ENCODE measurements around the gene BNIP2.
"Not testable (repeated sequence)": the region's sequence is repeated elsewhere in the genome, so short reads cannot be mapped to it uniquely, and the experiment has no call there.

Gene BNIP2

DNA sequence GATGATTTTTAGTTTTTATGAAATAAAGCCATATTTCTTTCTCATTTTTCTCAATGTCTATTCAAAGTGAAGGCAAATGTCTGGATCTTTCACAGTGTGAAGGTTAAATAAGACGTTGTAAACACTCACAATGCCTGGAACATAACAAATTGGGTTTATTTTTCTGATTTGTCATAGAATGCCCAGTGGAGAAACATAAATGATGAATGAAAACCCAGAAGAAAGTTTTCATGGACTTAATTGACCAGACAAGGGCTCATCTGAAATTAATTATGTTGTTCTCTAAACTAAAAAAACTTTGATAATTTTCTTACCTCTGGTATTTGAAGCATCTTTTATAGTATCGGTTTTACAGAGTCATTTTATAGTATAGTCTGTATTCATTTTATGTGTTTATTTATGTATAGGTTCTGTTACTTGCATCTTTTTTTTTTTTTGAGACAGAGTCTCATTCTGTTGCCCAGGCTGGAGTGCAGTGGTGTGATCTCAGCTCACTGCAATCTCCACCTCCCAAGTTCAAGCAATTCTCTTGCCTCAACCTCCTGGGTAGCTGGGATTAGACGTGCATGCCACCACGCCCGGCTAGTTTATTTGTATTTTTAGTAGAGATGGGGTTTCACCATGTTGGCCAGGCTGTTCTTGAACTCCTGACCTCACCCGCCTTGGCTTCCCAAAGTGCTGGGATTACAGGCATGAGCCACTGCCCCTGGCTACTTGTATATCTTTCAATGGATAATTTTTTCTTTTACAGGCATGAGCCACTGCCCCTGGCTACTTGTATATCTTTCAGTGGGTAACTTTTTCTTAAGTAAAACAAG is 15.1 kb upstream of the BNIP2 start:
- no peak for TF ChIP-seq TAF1 (IDR thresholded peaks at IDR 0.05; ENCODE audit: borderline replicate concordance, low read depth, low read length)
- no peak for TF ChIP-seq POLR2A (IDR thresholded peaks at IDR 0.05; ENCODE audit: low read depth, low read length)
- TF ChIP-seq POLR2AphosphoS5 (IDR thresholded peaks at IDR 0.05; ENCODE audit: low read depth, low read length), result no peak
- no peak for FAIRE-seq
- no peak for DNase-seq (ENCODE audit: insufficient read length)

DNA sequence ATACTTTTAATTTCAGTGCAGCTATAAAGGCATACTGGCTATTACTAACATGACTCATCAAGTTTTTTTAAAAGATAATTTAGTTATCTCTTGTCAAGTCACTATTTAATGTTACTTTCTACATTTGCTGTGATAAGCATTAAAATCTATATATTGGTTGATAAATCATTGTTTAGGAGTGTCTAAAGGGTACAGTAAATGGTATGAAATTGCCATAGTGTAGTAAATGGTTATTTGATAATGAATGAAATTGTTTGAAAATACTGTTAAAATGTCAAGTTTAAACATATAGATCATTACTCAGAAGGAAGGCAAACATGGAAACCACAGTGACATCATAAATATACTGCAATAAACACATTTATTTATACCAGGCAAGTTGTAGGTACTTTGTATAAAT is 13.2 kb upstream of the BNIP2 start:
- DNase-seq (ENCODE audit: insufficient read length), result no peak
- TF ChIP-seq POLR2A (IDR thresholded peaks at IDR 0.05; ENCODE audit: low read depth, low read length) (no peak), POLR2AphosphoS5 (IDR thresholded peaks at IDR 0.05; ENCODE audit: low read depth, low read length) (no peak), TAF1 (IDR thresholded peaks at IDR 0.05; ENCODE audit: borderline replicate concordance, low read depth, low read length) (no peak)
- FAIRE-seq, result no peak

DNA sequence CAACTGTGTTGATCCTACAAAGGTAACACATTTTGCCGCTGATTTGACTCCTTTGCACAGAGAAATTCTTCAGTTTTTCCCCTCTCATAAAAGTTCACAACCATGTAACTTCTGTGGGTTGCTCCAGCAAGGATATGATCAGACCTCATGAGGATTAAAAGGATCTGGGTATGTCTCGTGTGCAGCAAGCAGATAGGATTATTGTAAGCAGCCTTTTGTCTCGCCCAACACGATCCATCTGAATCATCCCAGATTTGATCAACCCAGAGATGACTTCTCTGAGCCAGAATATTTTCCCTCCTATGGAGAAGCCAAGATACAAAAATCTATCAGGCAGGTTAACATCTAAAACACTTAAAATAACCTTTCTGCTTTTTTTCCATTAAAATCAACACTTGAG is 12.8 kb upstream of the BNIP2 start:
- no peak for TF ChIP-seq TAF1 (IDR thresholded peaks at IDR 0.05; ENCODE audit: borderline replicate concordance, low read depth, low read length)
- no peak for TF ChIP-seq POLR2AphosphoS5 (IDR thresholded peaks at IDR 0.05; ENCODE audit: low read depth, low read length)
- no peak for TF ChIP-seq POLR2A (IDR thresholded peaks at IDR 0.05; ENCODE audit: low read depth, low read length)
- DNase-seq (ENCODE audit: insufficient read length), result no peak
- FAIRE-seq, result no peak

DNA sequence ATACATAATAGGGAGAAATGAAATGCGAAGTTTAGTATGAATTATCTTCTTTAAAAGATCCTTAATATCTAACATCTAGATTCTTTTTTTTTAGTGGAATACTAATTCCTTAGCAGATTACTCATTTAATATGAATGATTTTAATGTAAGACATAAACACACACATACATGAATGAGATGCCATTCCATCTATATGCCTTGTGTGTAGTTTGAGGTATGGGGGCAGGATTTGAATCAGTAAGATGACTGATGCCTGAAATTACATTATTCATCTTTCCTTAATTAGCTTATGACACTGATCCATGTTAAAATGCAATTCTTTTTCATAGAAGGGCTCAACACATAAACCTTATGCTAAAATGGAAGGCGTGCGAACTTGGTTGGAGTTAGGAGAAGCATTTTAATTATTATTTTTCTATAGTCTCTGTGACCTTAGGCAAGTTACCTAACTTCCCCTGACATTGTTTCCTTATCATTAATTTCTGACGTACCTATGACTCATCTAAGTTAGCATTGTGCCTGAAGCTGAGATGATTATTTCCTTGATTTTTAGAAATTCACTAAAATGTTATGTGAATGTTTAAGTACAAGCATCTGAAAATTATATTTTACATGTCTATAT is 10.8 kb upstream of the BNIP2 start:
- DNase-seq (ENCODE audit: insufficient read length) (no peak), FAIRE-seq (no peak)
- TF ChIP-seq POLR2AphosphoS5 (IDR thresholded peaks at IDR 0.05; ENCODE audit: low read depth, low read length) (no peak), TAF1 (IDR thresholded peaks at IDR 0.05; ENCODE audit: borderline replicate concordance, low read depth, low read length) (no peak), POLR2A (IDR thresholded peaks at IDR 0.05; ENCODE audit: low read depth, low read length) (no peak)

DNA sequence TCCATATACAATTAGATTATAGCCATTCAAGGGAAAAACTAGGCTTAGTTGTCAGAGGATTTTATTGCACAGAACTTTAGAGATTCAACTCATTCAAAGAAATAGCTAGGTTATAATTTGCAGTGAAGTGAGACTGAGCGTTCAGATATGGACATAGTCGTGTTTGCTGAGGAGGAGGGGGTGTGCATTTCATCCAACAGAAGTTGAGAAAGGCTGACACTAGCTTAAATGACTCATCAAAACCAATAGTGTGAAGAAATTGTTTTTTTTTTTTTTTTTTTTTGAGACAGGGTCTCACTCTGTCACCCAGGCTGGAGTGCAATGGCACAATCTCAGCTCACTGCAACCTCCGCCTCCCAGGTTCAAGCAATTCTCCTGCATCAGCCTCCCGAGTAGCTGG is 8.9 kb upstream of the BNIP2 start:
- FAIRE-seq; DNase-seq (ENCODE audit: insufficient read length): not testable (repeated sequence)

DNA sequence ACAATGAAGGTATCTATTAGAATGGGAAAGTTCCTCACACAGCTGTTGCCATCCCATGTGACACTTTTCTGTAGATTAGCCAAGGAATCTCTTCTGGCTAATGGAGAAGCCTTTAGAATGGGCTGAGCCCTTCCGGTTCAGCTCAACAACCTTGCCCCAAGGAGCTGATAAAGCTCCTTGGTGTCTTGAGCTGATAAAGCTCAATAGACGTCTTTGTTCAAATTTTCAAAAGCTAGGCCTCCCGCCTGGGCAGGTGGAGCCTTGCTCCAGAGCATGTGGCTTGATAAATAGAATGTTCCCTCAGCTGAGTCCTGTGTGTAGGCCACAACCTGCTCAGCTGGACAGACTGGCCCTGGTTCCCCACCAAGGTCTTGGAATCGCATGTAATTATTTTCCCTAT is 7.2 kb upstream of the BNIP2 start:
- FAIRE-seq (no peak), DNase-seq (ENCODE audit: insufficient read length) (no peak)
- TF ChIP-seq POLR2A (IDR thresholded peaks at IDR 0.05; ENCODE audit: low read depth, low read length) (no peak), TAF1 (IDR thresholded peaks at IDR 0.05; ENCODE audit: borderline replicate concordance, low read depth, low read length) (no peak), POLR2AphosphoS5 (IDR thresholded peaks at IDR 0.05; ENCODE audit: low read depth, low read length) (no peak)

DNA sequence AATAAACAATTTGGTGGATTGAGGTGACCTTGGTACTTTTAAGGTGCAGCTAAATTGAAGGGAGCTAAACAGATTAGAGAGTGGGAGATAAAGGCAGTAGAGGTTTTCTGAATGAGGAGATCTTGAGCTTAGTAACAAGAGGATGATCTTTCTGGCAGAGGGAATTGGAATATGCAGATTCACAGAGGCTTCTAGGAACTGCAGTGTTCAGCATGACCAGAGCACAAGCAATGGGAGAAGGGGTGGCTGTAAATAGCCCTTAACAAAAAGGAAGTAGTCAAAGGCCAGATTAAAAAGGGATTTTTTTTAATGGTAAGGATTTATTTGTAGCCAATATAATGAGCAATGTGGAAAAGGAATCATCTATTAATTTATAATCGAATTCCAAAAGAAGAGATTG is 5.7 kb upstream of the BNIP2 start:
- no peak for DNase-seq (ENCODE audit: insufficient read length)
- TF ChIP-seq POLR2A (IDR thresholded peaks at IDR 0.05; ENCODE audit: low read depth, low read length), result no peak
- no peak for TF ChIP-seq POLR2AphosphoS5 (IDR thresholded peaks at IDR 0.05; ENCODE audit: low read depth, low read length)
- TF ChIP-seq TAF1 (IDR thresholded peaks at IDR 0.05; ENCODE audit: borderline replicate concordance, low read depth, low read length), result no peak
- no peak for FAIRE-seq

DNA sequence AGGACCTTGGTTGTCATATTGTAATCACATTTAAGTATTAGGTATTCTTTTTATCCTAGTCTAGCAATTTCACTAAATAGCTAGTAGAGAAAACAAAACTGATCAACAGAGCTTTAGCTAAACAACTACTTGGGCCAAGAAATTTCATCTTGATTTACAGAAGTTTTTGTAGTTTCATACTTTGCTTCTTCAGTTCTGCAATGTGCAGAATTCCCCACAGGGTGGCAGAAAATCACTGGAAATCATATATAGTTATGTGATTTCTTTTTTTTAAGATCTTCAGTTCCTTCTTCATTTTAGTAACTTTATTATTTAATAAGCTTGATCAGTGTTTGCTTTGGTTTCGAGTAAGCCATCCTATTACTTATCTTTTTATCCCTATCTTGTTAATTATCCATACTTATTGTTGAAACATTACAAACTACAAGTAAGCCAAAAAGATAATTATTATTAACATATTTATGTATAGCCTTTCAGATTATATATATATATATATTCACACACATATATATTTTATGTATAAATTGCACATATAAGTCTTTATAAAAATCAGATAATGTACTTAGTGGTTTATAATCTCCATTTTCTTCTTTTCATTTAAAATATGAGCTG is 2.2 kb upstream of the BNIP2 start:
- FAIRE-seq, result no peak
- TF ChIP-seq POLR2A (IDR thresholded peaks at IDR 0.05; ENCODE audit: low read depth, low read length) (no peak), POLR2AphosphoS5 (IDR thresholded peaks at IDR 0.05; ENCODE audit: low read depth, low read length) (no peak), TAF1 (IDR thresholded peaks at IDR 0.05; ENCODE audit: borderline replicate concordance, low read depth, low read length) (no peak)

DNA sequence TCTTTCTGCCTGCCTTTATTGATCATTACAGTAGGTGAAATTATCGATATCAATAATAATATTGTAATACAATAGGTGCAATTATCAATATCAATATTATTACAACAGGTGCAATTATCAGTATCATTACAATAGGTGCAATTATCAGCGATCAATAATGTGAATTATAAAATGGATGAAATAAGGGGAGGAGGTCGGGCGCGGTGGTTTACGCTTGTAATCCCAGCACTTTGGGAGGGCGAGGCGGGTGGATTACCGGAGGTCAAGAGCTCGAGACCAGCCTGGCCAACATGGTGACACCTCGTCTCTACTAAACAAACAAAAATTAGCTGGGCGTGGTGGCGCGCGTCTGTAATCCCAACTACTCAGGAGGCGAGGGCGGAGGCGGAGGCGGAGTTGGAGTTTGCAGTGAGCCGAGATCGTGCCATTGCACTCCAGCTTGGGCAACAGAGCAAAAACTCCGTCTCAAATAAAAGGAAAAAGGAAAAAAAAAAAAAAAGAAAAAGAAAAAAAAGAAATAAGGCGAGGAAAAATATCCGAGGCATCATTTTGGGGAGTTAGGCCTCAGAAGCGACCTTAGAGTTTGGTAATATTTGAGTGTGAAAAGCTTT is 611 bp upstream of the BNIP2 start:
- no peak for DNase-seq (ENCODE audit: insufficient read length)
- FAIRE-seq, result no peak
- TF ChIP-seq POLR2A (IDR thresholded peaks at IDR 0.05; ENCODE audit: low read depth, low read length) (no peak), POLR2AphosphoS5 (IDR thresholded peaks at IDR 0.05; ENCODE audit: low read depth, low read length) (no peak), TAF1 (IDR thresholded peaks at IDR 0.05; ENCODE audit: borderline replicate concordance, low read depth, low read length) (no peak)

More for the DNA sequence above, 2.2 kb upstream of the BNIP2 start:
- no peak for DNase-seq (ENCODE audit: insufficient read length)

DNA sequence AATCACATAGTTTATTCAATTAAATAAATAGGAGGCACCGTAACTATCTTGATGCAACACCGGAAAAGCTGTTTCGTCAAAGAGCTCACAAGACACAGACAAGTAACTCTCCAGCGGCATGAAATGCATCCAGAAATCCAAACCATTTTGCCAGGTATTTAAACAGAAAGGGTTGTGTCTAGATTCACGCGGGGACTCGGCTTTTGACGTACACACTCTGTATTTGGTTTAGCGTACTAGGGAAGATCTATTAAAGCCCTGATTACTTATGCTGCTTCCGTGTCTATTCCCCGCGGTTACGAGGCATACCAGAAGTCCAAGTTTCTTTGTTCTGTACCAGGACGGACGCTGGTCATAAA is 718 bp downstream of the BNIP2 start:
- TF ChIP-seq POLR2AphosphoS5 (IDR thresholded peaks at IDR 0.05; ENCODE audit: low read depth, low read length) (no peak), TAF1 (IDR thresholded peaks at IDR 0.05; ENCODE audit: borderline replicate concordance, low read depth, low read length) (no peak), POLR2A (IDR thresholded peaks at IDR 0.05; ENCODE audit: low read depth, low read length) (no peak)
- FAIRE-seq (peak; percentile 84), DNase-seq (ENCODE audit: insufficient read length) (no peak)

DNA sequence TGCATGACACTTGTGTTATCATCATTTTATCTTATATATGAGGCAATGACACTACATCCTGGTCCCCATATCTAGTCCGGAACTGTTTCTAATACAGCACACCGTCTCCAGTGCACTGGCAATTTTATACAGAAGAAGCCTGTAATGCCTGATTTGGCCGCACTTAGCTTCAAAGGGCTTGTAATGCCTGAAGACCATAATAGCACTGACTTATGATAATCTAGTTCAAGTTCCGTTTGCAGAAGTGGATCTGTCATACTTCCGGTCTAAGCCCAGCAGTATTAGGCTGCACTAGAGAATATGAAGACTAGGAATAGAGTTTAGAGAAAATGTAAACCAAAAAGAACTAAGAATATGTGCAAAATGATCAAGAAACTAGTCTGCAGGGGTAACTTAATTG is 1.3 kb downstream of the BNIP2 start:
- no peak for DNase-seq (ENCODE audit: insufficient read length)
- no peak for TF ChIP-seq POLR2A (IDR thresholded peaks at IDR 0.05; ENCODE audit: low read depth, low read length)
- no peak for TF ChIP-seq TAF1 (IDR thresholded peaks at IDR 0.05; ENCODE audit: borderline replicate concordance, low read depth, low read length)
- TF ChIP-seq POLR2AphosphoS5 (IDR thresholded peaks at IDR 0.05; ENCODE audit: low read depth, low read length), result no peak
- peak; percentile 40 for FAIRE-seq
